ENCODE results near the gene ARHGAP24.

ARHGAP24 gene

GRCh38 chr4:85792376-85793232 lies 317.7 kb downstream of the ARHGAP24 start:
- TF ChIP-seq REST (IDR thresholded peaks at IDR 0.05; ENCODE audit: insufficient read depth in 1 of 2, low read depth in 2 of 2, low read length in 2 of 2) (no peak), POLR2AphosphoS5 (IDR thresholded peaks at IDR 0.05; ENCODE audit: low read depth, low read length) (no peak), SIN3A (IDR thresholded peaks at IDR 0.05; ENCODE audit: borderline replicate concordance, insufficient read depth, low read length) (no peak), FOXP2 (optimal IDR thresholded peaks at IDR 0.05; ENCODE audit: borderline replicate concordance, extremely low read depth, extremely low read length, insufficient read depth) (no peak), TAF1 (IDR thresholded peaks at IDR 0.05; ENCODE audit: borderline replicate concordance, insufficient read depth, low read length) (no peak)

GRCh38 chr4:85793233-85793585 lies 318.3 kb downstream of the ARHGAP24 start:
- TF ChIP-seq POLR2AphosphoS5 (IDR thresholded peaks at IDR 0.05; ENCODE audit: low read depth, low read length), result no peak
- no peak for TF ChIP-seq FOXP2 (optimal IDR thresholded peaks at IDR 0.05; ENCODE audit: borderline replicate concordance, extremely low read depth, extremely low read length, insufficient read depth)
- no peak for TF ChIP-seq REST (IDR thresholded peaks at IDR 0.05; ENCODE audit: insufficient read depth in 1 of 2, low read depth in 2 of 2, low read length in 2 of 2)
- no peak for TF ChIP-seq TAF1 (IDR thresholded peaks at IDR 0.05; ENCODE audit: borderline replicate concordance, insufficient read depth, low read length)
- TF ChIP-seq SIN3A (IDR thresholded peaks at IDR 0.05; ENCODE audit: borderline replicate concordance, insufficient read depth, low read length), result no peak

GRCh38 chr4:85798012-85798770 lies 323.2 kb downstream of the ARHGAP24 start:
- TF ChIP-seq SIN3A (IDR thresholded peaks at IDR 0.05; ENCODE audit: borderline replicate concordance, insufficient read depth, low read length), result no peak

- TF ChIP-seq SIN3A (IDR thresholded peaks at IDR 0.05; ENCODE audit: borderline replicate concordance, insufficient read depth, low read length) (no peak), REST (IDR thresholded peaks at IDR 0.05; ENCODE audit: insufficient read depth in 1 of 2, low read depth in 2 of 2, low read length in 2 of 2) (no peak), TAF1 (IDR thresholded peaks at IDR 0.05; ENCODE audit: borderline replicate concordance, insufficient read depth, low read length) (no peak)
Observed at GRCh38 chr4:85803856-85804255, 328.9 kb downstream of the ARHGAP24 start.

GRCh38 chr4:85805891-85806290 lies 330.9 kb downstream of the ARHGAP24 start:
- TF ChIP-seq TAF1 (IDR thresholded peaks at IDR 0.05; ENCODE audit: borderline replicate concordance, insufficient read depth, low read length), result no peak

- TF ChIP-seq FOXP2 (optimal IDR thresholded peaks at IDR 0.05; ENCODE audit: borderline replicate concordance, extremely low read depth, extremely low read length, insufficient read depth), result no peak
- no peak for TF ChIP-seq POLR2AphosphoS5 (IDR thresholded peaks at IDR 0.05; ENCODE audit: low read depth, low read length)
- no peak for TF ChIP-seq SIN3A (IDR thresholded peaks at IDR 0.05; ENCODE audit: borderline replicate concordance, insufficient read depth, low read length)
- TF ChIP-seq TAF1 (IDR thresholded peaks at IDR 0.05; ENCODE audit: borderline replicate concordance, insufficient read depth, low read length), result no peak
- TF ChIP-seq REST (IDR thresholded peaks at IDR 0.05; ENCODE audit: insufficient read depth in 1 of 2, low read depth in 2 of 2, low read length in 2 of 2), result no peak
Observed at GRCh38 chr4:85806334-85806733, 331.4 kb downstream of the ARHGAP24 start.
